GM18511 (cell line): ENCODE data around the gene MEPCE.

Experiments used
- ATAC-seq: cut with Tn5 transposase; IDR thresholded peaks from one replicate; pipeline ENCODE4 v1.9.1; 2021; ENCODE audit warnings: mild to moderate bottlenecking, moderate library complexity; ENCODE audit not compliant: unreplicated experiment

The MEPCE gene

GRCh38 chr7:100457033-100457432 lies 27.4 kb downstream of the MEPCE start:
- ATAC-seq = no peak

DNA sequence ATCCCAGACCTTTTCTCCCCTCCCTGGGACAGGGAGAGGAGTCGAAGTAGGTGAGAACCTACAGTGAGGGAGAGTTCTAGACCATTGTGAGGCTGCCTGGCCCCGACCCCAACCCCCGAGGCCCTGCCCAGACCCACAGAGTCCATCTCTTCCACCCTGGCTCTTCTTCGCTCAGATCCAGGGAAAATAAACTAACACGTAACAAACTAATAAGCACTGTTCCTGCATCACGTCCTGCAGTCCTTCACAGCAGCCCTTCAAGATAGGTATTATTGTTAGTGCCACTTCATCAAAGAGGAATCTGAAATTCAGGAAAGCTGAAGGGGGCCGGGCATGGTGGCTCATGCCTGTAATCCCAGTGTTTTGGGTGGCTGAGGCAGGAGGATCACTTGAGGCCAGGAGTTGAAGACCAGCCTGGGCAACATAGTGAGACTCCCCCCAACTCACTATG lies 34.6 kb downstream of the MEPCE start, which contains the start of gene SPACDR:
Gene SPACDR (minus strand): TSS at position 51 of the 451 bp plus-strand sequence. CDS start 235 bp downstream, outside the sequence.
- no peak for ATAC-seq

DNA sequence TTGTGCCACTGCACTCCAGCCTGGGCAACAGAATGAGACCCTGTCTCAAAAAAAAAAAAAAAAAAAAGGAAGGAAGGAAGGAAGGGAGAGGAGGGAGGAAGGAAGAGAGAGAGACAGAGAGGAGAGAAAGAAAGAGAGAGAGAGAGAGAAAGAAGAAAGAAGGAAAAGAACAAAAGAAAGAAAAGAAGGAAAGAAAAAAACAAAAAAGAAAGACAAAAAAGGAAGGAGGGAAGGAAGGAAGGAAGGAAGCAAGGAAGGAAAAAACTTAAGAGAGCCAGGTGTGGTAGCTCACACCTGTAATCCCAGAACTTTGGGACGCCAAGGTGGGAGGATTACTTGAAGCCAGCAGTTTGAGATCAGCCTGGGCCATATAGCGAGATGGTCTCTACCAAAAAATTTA lies 35.2 kb downstream of the MEPCE start:
- no peak for ATAC-seq

GRCh38 chr7:100465299-100465698 lies 35.7 kb downstream of the MEPCE start:
- no peak for ATAC-seq

DNA sequence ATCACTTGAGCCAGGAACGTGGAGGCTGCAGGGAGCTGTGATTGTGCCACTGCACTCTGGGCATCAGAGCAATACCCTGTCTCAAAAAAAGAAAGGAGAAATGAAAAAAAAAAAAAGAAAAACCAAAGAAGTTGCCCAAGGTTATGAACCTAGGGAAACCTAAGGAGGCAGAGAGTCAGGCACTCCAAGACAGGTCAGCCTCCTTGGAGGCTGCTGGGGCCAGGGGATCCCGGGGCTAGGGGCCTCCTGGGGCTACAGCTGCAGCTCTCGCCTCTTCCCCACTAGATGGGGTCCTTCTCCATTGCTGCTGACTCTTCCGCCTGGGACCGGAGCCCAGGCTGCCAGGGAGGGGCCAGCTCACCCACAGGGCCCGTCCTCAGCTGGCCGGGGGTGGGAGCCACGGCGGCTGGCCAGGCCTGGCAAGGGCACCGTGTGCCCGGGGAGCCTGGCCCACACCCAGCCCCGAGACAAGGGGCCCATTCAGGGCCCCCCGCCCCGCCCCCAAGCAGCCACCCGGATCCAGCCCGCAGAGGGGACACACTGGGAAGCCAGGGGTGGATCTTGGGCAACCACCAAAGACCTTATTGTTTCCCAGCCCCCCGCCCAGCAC lies 36.2 kb downstream of the MEPCE start:
- ATAC-seq = no peak

DNA sequence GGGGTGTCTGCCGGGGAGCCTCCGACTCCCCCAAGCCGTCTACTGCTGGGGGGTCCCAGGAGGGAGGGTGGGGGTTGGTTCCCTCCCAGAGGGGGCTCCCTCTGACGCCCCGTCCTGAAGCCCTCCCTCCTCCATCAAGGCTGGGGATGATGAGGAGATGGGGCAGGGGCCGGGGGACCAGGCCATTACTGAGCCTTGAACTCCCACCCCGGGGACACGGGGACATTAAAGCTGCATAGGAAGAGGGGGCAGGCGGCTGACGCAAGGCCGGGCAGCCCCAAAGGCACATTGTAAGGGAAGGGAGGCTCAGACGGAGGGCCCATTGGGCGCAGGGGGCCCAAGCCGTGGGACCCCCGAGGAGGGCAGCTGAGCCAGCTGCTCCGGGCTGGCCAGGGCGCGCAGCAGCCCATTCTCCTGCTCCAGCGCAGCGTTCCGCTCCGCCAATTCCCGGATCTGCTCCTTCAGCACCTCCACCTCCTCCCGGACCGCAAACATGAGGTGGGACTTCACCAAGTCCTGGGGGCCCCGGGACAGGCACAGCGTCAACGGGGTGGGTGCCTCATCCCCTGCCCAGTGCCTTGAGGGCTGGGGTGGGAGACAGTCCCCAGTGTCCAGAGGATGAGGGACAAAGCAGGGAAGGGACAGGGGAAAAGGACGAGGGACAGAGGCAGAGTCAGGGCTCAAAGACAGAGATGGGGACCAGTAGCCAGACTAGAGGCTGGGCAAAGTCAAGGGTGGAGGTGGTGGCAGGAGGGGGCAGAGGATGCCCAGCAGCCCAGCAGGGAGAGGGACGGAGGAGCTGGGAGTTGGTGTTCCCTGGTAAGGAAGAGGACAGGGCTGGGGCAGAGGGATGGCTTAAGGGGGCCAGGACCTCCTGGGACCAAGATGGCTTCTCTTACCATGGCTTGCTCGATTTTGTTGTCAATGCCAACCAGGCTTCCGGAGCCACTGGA lies 37.3 kb downstream of the MEPCE start:
- no peak for ATAC-seq

DNA sequence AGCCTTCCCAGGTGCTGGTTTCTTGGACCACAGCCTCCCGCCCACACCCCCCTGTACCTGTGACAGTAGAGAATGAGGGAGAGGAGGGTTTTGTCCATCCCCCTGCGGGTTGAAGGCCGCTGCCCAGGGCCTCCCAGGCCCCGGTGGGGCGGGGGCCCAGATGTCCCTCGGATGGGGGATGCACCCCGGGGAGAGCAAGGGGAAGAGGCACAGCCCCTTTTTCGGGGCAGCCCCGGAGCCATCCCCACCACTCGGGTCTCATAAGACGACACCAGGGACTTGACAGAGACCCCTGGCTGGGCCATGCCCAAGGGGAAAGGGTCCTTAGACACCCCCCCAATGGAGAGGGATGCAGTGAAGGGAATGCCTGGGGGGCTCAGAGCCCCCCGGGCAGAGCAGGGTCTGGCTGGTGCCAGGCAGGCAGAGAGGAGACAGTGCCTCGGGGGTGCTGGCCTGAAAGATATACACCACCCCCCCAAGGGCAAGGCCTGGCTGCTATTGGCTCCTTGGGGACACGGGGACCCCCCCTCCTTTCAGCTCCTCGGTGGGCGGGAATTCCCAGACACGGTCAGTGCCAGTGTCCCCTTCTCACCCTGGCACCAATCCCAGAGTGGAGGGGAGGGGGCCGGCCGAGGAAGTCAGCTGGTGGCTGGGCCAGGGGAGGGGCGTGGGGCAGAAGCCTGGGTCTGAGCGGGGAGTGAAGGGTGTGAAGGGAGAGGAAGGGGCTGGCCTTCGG lies 38.2 kb downstream of the MEPCE start:
- ATAC-seq = no peak

- ATAC-seq = peak; percentile 77
Measured at GRCh38 chr7:100469227-100470044, 39.8 kb downstream of the MEPCE start.

DNA sequence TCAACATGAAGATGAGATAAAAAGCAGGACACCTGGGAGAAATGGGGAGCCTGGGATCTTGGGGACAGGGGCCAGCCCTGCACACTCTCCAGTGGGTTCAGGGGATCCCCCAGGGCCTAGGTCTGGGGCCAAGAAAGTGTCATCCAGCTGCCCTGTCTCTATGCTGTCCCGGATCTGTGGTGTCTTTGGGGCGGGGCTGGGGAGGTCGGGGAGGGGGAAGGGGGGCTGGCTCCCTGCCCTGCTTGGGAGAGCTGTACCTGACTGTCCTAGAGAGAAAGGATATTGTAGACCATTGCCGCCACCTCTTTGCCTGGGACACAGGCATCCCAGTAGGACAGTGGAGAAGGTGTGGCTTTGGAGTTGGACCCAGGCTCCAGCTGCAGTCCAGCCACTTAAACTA lies 41.4 kb downstream of the MEPCE start:
- ATAC-seq = no peak

DNA sequence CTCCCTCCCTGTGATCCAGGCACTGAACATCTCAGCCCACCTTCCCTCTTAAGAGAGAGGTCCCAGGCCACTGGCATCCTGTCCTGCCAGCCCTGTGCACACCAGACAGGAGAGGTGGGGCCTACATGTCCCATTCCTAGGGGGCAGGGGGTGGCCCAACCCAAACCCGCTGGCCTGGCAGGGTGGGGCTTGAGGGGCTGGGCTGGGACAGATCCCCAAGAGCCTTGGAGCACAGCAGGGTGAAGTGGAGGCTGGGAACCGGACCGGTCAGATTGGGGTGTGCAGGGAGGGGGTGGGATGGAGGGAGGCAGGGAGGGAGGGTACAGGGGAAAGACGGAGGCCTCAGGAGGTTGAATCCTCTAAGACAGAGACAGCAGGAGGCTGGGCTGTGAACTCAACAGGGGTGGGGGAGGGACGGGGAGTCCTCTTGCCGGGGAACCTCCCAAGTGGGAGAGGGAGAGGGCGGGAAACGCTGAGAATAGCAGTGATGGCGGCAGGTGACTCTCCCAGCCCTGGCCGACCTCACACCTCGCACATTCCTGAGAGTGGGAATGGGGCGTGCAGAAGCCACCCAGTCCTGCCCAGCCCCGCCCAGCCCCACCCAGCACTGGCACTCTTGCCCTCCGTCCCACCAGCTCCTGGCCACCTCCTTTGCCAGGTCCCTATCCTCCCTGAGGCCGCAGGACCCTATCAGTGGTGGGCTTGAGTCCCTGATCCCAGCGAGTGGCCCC lies 42.7 kb downstream of the MEPCE start:
- no peak for ATAC-seq

DNA sequence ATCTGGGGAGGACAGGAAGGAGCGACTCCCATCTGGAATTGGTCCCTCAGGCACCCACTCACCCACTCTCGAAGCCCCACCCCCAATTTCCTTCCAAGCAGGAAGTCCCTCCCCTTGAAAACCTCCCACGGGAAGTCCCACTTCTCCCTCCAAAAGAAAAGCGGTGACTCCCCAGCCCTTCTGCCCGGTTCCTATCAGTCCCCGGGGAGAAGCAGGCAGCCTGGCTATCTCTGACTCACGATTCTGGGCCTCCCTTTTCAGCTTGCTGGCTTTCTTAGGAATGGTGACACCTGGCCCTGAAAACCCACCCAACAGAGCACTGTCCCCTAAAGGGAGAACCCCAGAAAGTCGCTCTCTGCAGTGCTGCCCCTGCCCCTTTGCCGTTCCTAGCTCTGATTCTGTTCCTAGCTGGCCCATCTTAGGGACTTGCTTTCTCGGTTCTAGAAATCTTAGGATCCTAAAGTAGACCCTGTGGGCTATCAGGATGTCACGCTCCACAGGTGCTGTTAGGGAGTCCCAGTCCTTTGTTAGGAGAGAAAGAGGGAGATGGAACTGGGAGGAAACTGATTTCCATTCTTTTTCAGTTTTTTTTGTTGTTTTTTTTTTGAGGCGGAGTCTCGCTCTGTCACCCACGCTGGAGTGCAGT lies 43.3 kb downstream of the MEPCE start:
- ATAC-seq = no peak

GRCh38 chr7:100475549-100475948 lies 45.9 kb downstream of the MEPCE start:
- ATAC-seq = no peak

GRCh38 chr7:100476101-100476780 lies 46.6 kb downstream of the MEPCE start:
- ATAC-seq = no peak

- no peak for ATAC-seq
Measured at GRCh38 chr7:100476903-100477870, 47.6 kb downstream of the MEPCE start.

GRCh38 chr7:100477871-100478267 lies 48.2 kb downstream of the MEPCE start:
- no peak for ATAC-seq

DNA sequence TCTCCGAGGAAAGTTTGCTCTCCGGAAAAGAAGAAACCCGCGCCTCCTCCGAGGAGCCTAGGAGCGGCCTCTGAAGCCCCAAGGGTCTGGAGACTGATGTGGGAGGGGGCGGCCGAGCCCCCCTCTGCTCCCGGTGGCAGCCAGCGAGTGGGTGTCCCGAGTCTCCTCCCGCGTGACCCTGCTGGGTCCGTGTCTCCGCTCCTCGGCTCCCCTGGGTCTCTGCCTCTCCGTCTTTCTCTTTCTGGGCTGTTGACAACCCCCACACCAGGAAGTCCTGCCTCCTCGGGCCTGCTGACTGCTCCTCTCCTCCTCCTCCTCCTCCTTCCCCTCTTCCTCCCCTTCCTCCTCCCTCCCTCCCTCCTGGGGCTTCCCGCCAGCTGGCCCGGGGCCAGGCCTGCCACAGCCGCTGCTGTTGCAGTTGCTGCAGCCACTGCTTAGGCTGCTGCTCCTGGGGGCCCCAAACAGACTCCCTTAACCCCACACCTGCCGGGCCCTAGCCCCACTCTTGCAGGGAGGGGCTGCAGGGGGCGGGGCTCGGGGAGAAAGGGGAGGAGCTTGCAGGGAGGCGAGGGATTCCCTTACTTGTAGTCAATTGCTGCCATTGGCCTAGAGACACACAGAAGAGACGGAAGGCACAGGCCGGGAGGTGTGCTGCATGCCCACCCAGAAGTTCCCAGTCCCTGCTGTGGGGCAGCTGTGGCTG lies 49.5 kb downstream of the MEPCE start, which contains the start of gene TSC22D4:
Gene TSC22D4 (minus strand): TSS at position 257 of the 703 bp plus-strand sequence. CDS start 1,176 bp downstream, outside the sequence.
- peak; percentile 71 for ATAC-seq

DNA sequence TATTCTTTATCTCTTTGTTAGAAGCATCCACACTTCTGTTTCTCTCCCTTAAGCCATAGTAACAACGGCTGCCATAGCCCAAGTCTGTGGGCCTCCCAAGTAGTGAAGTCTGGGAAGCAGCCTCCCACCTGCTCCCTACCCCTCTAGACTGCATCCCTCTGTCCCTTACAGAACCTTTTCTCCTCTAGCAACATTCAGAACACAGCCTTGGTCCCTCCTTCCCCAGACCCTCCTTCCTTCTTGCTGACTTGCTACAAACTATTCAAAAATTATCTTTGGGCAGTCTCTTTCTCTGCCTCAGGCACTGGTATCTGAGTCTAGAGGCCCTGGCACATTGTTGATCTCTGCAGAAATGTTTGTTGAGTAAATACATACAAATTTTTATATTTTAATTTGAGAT lies 51.8 kb downstream of the MEPCE start:
- ATAC-seq = no peak
